ENCODE measurements around the gene PCSK7.

The PCSK7 gene

DNA sequence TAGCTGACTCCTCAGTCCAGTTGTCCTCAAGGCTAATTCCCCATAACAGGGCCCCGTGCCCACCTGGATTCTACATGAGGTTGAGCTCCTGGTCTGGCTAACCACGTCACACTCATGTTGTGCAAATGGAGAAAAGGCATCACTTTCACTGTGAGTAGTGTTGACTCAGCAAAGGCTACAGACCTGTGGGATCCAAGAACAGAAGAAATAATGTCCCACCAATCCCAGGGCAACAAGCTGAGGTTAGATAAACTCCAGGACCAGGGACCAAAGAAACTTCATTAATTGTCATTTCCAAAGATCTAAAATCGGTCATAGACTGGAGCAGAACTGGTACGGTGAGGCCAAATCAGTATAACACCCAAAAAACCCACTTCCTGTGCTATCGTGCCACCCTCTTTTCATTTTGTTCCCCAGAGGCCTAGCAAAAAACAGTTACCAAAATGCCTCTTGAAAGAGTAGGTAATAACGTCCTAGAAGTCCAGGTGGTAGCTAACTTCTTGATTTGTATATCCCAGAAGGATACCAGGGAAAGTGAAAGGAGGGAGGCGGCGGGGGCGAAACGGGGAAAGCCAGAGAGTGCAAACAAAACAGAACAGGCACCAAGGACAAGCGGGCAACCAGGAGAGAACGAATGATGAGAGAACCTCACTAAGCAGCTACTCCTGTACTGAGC is 1.4 kb downstream of the PCSK7 start:
- DNase-seq, result no peak

DNA sequence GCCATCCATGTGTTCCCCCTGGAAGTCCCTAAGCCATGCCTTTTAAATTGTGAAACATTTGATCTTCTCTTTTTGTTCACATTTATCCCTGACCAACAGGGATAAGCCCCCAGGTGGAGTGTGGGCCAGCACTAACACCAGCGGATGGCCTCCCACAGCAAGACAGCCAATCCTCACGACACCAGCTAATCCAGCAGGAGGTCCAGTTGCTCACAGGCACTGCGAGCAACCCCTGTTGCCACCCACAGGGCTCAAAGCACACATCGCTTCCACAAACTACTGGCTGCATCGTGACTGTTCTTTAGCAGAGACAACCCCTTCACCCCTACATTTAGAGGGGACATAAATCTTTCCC is 2.0 kb downstream of the PCSK7 start:
- no peak for DNase-seq

DNA sequence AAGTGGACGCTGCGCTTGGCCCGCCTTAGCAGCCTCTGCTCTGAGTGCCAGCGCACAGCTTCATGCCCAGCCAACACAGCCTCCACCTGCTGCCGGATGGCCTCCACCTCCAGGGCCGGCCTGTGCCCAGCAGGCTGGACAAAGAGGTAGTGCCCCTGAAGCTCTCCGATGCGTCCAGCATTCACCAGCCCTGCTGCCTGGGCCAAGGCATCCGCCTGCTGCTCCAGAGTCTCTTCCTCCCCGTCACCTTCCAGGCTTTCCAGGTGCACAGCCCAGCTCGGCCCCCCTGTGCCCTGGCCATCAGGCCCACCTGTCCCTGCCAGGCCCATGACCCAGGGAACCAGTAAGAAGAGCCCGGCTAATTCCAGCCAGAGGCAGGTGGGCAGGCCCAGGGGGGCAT is 2.5 kb downstream of the PCSK7 start:
- no peak for DNase-seq

DNA sequence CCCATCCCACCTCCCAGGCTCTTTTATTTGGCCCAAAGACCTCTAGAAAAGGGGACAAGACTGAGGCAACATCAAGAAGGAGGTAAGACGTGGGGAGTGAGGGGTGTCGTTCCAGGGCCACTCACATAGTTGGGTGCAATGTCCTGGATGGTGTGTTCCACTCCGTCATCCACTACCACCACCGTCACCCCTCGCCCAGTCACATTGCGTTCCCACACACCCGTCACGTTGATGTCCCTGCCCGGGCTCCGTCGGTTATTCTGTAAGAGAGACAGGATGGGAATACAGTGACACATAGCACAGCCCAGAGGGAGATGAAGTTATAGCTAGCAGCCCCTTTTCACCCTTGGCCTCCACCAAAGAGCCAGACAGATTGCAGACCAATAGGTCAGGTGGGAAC is 3.8 kb downstream of the PCSK7 start:
- no peak for DNase-seq

DNA sequence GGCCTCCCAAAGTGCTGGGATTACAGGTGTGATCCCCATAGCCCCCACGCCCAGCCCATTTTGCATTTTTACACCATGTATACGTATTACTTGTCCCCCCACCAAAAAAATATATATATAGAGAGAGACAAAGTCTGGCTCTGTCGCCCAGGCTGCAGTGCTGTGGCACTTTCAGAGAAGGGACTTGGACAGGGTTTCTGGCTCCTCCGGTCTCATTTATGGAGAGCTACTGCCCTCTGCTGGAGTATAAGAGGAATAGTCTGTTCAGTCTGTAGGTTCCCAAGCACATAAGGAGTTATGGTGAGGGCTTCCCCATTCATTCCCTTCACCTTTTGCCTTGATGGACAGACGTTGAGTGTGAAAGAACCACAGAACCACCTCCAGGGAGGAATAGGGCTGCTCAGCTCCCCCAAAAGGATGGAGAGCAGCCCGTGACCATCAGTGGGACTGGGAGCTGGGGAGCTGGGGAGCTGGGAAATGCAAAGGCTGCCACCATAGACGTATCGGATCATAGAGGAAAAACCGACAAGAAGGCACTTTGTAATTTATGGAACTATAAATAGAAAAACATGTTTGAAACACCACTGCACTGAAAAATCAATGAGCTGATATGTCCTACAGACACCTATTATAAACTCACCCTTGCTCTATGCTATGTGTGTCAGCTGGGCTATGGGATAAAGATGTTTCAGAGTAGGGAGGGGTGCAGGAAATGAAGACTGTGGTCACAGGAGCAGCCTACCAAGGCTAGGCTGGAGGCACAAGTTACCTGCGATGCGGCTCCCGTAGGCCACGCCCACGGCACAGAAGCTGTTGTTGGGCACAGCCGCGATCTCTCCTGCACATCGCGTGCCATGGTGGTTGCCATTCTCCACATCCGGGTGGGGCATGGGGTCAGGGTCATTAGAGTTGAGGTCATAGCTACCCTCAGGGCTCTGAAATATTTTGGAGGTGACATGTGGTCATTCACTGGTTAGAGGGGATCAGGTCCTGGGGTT is 5.2 kb downstream of the PCSK7 start:
- peak; percentile 92 for DNase-seq

DNA sequence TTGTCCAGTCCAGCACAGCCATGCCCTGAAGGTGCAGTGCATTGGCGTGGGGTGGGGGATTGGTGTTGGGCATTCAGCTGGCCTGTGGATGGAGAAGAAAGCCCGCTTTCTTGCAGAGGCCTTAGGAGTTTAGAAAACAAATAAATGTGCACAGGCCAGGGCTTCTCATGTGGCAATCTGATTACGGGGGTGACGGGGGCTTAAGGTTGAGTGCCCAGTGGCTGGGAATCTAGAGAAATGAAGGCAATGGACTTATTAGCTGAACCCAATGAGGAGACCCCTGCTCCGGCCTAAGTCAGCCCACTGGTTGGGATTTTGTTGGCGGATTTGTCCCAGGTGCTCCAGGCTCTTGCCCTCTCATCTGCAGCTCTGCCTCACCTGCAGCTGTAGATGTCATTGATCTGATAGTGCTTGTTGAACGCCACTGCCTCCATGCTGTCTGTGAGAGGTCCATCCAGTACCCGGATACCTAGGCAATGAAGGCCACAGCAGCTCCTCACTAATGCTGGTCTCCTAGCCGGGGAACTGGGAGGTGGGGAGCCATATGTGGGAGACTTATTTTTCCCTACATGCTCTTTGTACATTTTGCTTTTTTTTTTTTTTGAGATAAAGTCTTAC is 6.2 kb downstream of the PCSK7 start:
- no peak for DNase-seq

DNA sequence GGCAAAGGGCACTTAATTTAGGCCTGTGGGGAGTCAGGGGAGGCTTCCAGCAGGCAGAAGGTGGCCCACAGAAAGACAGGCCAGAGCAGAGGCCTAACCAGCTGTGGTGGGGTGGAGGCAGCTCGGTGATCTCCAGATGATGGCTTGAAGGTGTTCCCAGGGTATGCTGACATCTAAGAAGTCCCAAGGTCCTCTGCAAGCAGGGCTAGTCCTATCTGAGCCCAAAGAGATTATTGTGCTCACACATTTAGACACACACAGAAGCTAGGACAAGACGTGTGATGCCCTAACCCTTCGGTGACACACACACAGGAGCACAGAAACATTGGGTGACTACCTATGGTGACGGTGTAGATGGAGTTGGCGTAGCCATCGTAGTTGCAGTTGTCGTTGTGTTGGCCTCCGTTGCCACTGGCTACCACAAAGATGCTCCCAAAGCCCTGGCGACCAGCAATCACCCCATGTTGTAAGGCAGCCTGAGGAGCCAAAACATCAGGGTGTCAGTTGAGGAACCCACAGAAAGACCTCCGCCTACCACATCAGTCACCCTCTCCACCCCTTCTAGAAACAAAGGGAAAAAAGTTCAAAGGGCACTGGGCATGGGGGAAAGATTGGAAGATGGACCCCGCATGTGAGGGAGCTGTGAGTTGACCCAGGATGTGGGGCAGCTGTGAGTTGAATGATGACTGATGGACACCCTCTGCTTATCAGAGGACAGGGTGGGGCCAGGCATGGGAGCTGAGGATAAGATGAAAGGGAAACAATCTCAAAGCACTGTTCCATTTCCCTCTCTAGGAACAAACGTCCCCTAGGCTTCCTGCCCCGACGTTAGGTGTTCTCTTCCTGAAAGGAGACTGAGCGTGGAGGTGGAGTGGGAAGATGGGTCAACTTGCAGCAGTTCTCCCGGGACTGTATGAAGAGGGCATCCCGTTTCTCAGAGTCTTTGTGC is 7.9 kb downstream of the PCSK7 start:
- no peak for DNase-seq

DNA sequence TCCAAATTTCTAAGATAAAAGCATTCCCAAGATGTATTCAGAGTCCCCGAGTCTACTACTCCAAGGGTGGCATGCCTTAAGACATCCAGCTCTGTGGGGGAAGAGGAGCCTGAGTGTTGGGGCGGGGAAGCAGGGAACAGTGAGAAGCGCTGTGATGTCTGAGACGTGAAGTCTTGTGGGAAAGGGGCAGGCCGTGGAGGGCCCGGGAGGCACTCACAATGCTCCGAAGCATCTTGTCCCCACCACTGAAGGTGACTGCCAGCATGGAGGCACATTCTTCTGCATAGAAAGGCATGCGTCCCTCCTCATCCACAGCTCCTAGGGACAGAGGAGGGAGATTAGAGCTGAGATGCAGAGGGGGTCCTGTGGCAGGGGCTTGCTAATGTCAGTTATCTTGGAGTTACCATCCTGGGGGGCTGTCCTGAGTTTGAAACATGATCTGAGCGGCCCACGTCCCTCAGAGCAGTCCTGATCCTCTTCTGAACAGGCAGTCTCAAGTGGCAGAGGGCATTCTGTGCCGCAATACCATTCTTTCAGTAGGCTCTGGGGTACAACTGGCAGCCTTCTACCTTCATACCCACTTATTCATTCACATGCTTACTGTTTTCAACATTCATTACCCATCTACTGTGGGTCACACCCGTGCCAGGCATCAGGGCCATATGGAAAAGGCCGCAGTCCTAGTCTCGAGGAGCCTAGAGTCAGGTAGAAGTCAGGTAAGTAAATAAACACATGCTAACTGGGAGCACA is 8.7 kb downstream of the PCSK7 start:
- no peak for DNase-seq

DNA sequence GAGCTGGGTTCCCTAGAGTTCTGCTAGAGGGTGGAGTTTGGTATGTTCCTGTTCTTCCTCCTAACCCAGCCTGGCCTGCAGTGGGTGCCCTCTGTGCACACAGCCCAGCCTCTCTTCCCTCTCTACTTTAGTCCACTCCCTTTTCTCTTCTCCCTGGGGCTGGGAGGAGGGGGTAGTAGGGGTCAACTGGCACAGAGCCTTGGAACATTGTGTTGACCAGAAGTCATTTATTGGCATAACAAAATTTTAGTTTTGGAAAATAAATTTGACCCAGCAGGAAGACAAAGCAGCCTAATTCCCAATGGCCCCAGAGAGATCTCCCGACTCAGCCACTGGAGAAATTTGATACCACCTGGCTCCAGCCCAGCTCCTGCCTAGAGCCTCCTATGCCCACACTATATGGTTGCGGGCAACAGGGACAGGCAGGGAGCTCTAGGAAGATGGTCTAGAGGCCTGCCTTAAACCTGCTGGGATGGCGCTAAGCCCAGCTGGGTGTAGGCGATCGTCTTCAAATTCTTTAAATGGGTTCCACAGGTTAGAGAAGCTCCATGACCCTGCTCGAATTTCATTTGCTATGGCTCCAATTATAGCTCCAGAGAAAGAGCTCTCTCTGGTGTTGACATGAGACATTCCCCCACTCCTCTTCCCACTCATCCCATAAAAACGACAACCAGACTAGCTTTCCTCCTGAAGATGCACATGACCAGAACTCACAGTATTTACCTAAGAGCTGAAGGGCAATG is 9.9 kb downstream of the PCSK7 start:
- no peak for DNase-seq

DNA sequence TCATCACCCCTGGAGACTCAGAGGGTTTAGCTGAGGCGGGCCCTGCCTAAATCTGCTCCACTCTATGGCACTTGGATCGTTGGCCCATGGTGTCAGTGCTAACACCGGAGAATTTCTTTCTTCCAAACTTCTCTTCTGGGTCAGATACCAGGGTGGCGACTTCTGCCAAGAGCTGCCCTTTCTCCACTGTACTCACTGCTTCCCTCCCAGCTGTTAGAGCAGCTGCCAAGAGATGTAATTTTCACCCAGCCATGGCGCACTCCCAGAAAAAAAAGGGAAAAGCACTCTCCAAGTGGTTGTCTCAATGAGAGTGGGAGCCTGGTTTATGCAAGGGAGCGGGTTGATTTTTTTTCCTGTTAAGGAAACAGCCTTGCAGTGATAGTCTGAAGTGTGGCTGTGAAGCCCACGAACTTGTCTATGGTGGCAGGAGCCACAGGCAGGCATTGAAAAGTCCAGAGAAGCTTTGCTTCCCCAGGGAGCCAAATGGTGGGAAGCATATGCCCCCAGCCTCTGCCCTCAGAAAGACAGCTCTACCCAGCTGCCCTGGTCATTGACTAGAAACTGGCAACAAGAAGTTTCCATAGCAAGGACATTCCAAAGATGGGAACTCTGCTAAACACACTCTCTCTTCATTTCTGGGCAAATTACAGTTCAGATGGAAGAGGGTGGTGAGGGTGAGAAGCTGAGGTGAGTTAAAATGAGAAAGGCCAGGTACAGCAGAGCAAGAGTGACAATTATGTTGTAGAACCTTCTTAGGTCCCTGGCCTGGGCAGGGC is 10.7 kb downstream of the PCSK7 start:
- no peak for DNase-seq

DNA sequence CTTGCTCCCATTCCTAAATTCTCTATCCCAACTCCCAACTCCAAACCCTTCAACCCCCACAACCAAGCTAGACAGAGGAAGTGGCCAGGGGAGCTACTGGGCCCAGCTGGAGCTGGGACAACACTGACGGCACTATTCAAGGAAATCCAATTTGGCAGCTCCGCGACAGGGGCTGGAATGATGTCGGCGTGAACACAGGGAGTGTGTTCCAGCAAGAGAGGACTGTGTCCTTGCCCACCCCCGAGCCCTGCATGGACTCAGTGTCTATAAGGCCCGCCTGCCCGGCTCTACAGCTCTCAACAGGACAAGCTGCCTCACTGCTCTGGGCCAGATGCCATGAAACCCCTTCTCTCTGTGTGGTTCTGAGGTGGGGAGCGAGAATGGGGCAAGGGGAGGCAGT is 11.3 kb downstream of the PCSK7 start:
- no peak for DNase-seq

DNA sequence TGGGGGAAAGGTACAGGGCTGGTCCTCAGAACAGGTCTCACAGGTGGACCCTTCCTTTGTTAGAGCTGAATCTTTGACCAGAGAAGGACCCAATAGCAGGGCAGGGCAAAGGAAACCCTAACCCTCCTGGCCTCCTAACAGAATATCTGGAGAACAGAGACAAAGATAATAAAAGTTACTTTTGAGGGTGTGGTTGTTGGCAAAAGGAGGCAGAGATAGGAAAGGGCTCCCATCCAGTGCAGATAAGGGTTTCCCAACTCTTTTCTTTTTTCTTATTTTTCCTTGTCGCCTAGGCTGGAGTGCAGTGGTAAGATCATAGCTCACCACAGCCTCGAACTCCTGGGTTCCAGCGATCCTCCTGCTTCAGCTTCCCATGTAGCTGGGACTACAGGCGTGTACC is 11.9 kb downstream of the PCSK7 start:
- DNase-seq, result no peak

DNA sequence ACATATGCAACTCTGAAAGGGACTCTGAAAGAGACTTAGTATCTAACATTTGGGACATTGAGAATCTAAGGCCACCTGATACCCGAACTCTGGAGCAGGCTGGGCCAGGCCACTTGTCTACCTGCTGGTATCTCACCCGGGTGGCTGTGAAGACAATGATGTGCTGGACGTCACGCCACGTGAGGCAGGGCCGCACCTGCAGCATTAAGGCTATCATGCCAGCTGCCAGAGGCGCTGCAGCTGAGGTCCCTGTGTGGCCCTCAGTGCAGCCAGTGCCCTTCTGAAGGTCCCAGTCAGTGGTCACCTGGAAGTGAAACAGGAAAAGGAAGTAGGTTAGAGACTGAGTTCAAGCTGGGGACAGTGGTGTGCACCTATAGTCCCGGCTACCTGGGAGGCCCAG is 12.4 kb downstream of the PCSK7 start:
- DNase-seq, result no peak

DNA sequence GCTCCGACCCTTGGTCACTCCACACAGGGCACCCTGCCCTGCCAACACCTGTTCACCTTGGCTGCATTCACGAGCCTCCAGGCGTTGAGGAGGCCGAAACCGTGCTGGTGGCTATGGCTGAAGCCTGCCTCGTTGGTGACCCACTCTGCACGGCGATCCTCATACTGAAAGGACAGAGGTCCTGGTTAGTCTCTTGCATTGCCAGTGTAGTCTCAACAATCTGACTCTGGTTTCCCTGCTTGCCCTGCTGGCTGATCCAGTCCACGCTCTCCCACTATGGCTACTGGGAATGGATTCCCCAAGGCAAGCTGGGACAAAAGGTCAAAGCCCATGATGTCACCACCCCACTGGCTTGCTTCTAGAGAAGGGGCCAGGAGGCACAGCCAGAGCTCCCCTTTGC is 12.9 kb downstream of the PCSK7 start:
- no peak for DNase-seq

DNA sequence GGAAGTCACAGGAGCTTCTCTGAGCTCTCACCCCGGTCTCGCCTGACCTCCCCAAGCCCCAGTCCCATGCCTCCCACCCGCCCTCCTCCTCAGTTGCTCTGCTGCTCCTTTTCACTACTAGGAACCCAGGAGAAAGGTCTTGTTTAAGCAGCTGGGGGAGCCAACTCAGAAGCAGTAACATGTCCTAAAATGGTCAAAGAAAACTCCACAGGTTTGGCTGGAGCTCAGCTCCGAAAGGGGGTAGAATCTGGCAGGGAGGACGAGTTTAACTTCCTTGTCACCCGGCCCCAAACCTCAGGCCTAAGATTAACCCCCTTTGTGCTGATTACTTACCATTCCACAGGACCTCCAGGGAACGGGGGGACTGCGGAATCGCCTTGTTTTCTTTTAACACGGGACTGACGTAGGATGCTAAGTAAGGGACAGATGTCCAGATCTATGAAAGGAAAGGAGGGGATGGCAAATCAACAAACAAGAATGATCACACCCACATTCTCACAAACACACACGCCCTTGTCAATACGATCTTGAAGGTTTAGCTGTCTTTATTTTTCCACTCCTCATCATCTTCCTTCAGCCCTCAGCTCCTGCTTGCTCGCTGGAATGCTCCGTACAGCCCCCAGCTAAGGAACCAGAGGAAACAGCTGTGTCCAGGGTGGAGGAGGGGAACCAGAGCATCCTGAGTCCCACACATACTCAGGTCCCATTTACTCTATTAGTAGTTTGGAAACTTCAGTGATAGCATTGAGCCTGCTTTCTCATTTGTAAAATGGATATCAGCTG is 13.5 kb downstream of the PCSK7 start:
- no peak for DNase-seq

DNA sequence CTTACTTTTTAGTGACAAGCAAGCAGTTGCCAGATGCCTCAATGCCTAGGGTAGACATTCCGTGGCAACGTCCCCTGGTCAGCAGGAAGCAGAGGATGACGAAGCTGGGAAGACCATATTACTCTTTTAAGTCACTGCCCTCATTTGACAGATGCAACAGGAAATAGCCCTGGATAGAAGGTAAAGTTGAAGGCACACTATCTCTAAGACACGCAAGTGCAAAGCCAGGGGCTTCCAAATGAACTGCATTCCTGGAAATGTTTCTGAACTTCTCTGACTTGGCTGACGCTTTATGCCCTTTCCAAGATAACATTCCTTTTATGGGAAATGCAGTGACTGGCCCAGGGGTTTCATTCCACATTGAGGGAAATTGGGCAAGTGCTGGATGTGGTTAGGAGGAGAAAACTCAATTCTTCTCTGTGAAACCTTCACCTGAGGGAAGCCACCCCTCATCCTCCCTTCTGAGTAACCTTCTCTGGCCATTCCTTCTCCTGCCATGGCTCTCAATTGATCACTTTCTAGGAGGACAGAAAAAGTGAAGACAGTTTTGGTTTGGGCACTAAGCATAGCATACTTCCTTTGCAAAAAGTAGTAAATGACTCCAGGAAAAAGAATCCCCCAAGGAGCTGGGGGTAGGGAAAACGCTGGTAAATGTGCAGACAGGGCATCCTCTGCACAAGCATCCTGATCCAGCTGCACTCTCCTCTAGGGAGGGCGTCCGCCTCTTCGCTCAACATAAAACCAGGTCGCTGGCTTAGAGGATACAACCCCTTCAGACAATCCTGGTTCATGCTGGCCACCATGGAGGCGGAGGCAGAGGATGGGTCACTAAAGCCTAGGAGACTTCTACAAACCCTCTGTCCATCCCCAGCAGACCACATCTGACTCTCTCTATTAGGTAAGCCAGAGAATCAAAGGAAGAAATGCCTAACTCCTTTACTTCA is 14.5 kb downstream of the PCSK7 start:
- DNase-seq, result no peak

DNA sequence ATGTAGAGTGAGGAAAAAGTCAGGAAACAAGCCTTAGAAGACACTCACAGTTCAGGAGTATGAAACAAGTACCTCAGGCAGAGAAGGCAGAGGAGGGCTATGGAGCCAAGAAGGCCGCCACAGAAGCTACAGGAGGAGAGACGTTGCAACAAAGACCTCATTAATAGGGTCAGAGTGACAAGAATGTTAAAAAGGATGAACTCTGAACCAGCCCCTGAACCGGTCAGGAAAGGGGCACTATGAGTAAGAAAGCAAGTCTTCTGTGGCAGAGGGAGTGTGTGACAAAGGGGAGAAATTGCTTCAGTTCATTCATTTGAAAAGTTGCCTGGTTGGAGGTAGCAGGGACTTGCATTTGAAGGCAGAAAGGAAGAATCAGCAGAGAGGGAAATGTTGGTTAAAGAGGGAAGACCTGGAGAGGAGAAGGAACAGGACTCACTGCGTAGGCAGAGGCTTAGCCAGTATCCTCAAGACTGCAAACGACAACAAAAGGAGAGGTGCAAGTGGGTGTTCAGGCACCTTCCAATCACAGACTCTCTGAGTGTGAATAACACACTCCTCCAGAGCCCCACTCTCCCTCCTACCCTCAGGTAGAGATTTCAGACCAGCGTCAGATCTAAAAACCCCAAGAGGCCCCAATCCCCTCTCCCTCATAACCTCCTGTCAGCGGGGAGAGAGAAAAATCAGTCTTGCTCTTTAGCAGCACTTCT is 17.3 kb downstream of the PCSK7 start:
- DNase-seq, result no peak

Data from eye (tissue), 1 donor.